Kidney (tissue), 14 donors: ENCODE results near the gene ATP8A2. TPM values are rescaled to one million over a fixed set of nuclear protein-coding genes. Genes with fewer than 3 reads are reported as not detected.

ENCODE experiments used
- DNase-seq, 5 donors: peaks; one replicate each; pipeline ENCODE4 v3.0.0-alpha.2; 2013 to 2020
- FAIRE-seq: peaks from 2 replicates; lab custom pipeline; 2012; peaks lifted over from hg19 to GRCh38; lab: Jason Lieb, UNC
- H3K27ac ChIP-seq, 2 donors: one replicate each; pipeline ENCODE4 v1.7.0; 2013; ENCODE audit warnings: low read depth in 2 of 2, low read length in 2 of 2, inconsistent platforms in 1 of 2
- H3K27me3 ChIP-seq: one replicate; pipeline ENCODE4 v1.7.1; 2013; ENCODE audit warnings: low read length, inconsistent platforms; ENCODE audit not compliant: control insufficient read depth, insufficient read depth
- H3K36me3 ChIP-seq, 3 donors: one replicate each; pipeline versions ENCODE4 v1.7.0 to v1.7.1; 2013; ENCODE audit warnings: low read length in 3 of 3, control low read depth in 1 of 3, inconsistent platforms in 1 of 3; ENCODE audit not compliant: insufficient read depth in 3 of 3, control insufficient read depth in 2 of 3
- H3K4me1 ChIP-seq, 3 donors: one replicate each; pipeline versions ENCODE4 v1.7.0 to v1.7.1; 2013; ENCODE audit warnings: low read length in 3 of 3, inconsistent platforms in 1 of 3, low read depth in 1 of 3; ENCODE audit not compliant: control insufficient read depth in 2 of 3, insufficient read depth in 2 of 3
- H3K4me3 ChIP-seq, 3 donors: one replicate each; pipeline versions ENCODE4 v1.7.0 to v1.8.1; 2013; ENCODE audit warnings: low read length in 3 of 3, control low read depth in 1 of 3, inconsistent platforms in 1 of 3
- H3K9ac ChIP-seq, 3 donors: one replicate each; pipeline versions ENCODE4 v1.7.0 to v1.7.1; 2013; ENCODE audit warnings: low read length in 3 of 3, control low read depth in 1 of 3, inconsistent platforms in 1 of 3
- H3K9me3 ChIP-seq, 3 donors: one replicate each; pipeline versions ENCODE4 v1.7.0 to v1.7.1; 2013; ENCODE audit warnings: low read length in 3 of 3, control low read depth in 1 of 3, inconsistent platforms in 1 of 3; ENCODE audit not compliant: control insufficient read depth in 2 of 3, insufficient read depth in 1 of 3
- intact Hi-C: fragments of 100-400 bp; cut with DNase I; formaldehyde crosslinking; loops from one replicate; pipeline ENCODE4 v1.11.1; 2022
- polyA plus RNA-seq: library from polyadenylated mRNA; stranded (reverse); fragments of 350-450 nt; fragmentation: Illumina TruSeq; extraction: RNeasy Lipid Tissue Mini Kit (QIAGEN cat#74804); gene quantifications from one replicate; pipeline ENCODE4 v1.2.3, GENCODE V29; 2014; ENCODE audit warnings: low read depth, low replicate concordance; ENCODE audit not compliant: insufficient read depth
- total RNA-seq: library from RNA; stranded (reverse); fragmentation: NEBNext Ultra II Directional; extraction: Animal tissue kit (Norgen Biotek cat#: 25700); gene quantifications from one replicate; pipeline ENCODE4 v1.2.1, GENCODE V29; 2021
- TF ChIP-seq, protein P1 (sequence below): IDR thresholded peaks from 3 replicates; pipeline ENCODE4 v1.5.1; 2012; ENCODE audit warnings: mild to moderate bottlenecking, moderate library complexity, borderline replicate concordance; ENCODE audit not compliant: insufficient read depth; ENCODE audit errors: extremely low read depth
- donor health status: control.
- donor health status: control.
- donor health status: control.
- donor health status: control.
- donor health status: control.
- donor health status: DM: yes; HTN: yes; CAD: no.
- donor health status: Normal renal cell carcinoma (clear cell type).

The ATP8A2 gene
- total and polyA plus RNA-seq, 2 donors from 2014 or later: 0.50 to 0.73 TPM

DNA sequence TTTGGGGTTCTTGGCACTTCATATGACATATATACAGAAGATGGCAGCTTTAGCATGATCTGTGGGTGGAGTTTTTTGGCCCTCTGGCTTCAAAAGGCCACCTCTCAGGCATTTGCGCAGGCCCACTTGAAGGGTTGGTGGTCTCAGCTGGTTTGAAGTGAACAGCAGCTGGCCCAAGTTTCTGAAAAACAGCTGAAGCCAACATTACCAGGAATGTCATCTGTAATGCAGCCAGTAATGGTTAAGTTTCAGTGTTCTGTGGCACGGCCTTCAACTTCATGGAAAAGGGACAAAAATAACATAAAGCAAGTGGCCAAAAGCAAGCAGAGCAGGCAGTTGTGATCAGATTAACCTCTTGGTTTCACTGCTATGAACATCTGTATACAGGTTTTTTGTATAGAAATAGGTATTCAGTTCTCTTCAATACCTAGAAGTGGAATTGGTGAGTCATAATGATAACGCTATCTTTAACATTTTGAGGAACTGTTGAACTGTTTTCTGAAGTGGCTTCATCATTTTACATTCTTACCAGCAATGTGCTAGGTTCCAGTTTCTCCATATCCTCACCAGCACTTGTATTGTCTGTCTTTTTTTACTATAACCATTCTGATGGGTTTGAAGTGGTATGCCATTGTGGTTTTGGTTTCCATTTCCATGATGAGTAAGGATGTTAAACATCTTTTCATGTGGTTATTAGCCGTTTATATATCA lies 434.6 kb downstream of the ATP8A2 start:
- DNase-seq (no peak), FAIRE-seq (no peak)
- intact Hi-C loops: no loop called here
- H3K9me3 ChIP-seq: no peaks in the 10 kb centered on the region
- no peaks in the 10 kb centered on the region for H3K36me3 ChIP-seq
- H3K9ac ChIP-seq: no peak overlapping the region
- H3K27me3 ChIP-seq: no peaks in the 10 kb centered on the region
- no peaks in the 10 kb centered on the region for H3K4me1 ChIP-seq
- no peak overlapping the region for H3K4me3 ChIP-seq
- TF ChIP-seq, protein P1, sequence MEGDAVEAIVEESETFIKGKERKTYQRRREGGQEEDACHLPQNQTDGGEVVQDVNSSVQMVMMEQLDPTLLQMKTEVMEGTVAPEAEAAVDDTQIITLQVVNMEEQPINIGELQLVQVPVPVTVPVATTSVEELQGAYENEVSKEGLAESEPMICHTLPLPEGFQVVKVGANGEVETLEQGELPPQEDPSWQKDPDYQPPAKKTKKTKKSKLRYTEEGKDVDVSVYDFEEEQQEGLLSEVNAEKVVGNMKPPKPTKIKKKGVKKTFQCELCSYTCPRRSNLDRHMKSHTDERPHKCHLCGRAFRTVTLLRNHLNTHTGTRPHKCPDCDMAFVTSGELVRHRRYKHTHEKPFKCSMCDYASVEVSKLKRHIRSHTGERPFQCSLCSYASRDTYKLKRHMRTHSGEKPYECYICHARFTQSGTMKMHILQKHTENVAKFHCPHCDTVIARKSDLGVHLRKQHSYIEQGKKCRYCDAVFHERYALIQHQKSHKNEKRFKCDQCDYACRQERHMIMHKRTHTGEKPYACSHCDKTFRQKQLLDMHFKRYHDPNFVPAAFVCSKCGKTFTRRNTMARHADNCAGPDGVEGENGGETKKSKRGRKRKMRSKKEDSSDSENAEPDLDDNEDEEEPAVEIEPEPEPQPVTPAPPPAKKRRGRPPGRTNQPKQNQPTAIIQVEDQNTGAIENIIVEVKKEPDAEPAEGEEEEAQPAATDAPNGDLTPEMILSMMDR: no peak
- no peak overlapping the region for H3K27ac ChIP-seq

DNA sequence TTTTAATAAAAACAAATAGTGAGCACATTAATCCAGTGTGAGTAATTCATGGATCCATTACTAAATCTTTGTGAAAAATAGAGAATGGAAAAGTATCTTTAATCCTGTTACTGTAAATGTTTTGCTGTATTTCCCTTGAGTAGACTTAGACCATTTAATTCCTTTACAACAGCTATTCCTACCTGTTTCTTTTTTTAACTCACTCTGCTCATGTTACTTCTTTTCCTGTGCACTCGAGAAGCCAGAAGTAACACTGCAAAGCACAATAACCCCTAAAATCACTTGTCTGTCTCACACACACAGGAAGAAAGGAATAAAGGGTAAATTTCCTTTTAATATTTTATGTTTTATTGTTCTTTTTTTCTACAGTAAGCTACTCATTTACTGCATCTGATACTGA lies 435.8 kb downstream of the ATP8A2 start:
- Histone ChIP-seq H3K27ac (no peak overlapping the region), H3K4me3 (no peak overlapping the region), H3K36me3 (no peaks in the 10 kb centered on the region), H3K9me3 (peaks cover 0 to 2% (median 0%) of the 10 kb centered on the region in 3 donors), H3K9ac (no peak overlapping the region), H3K4me1 (no peaks in the 10 kb centered on the region), H3K27me3 (no peaks in the 10 kb centered on the region)
- TF ChIP-seq, protein P1: no peak
- no peak for FAIRE-seq
- DNase-seq: peak in 1 of 5 donors; percentile 8
- intact Hi-C loops: no loop called here

DNA sequence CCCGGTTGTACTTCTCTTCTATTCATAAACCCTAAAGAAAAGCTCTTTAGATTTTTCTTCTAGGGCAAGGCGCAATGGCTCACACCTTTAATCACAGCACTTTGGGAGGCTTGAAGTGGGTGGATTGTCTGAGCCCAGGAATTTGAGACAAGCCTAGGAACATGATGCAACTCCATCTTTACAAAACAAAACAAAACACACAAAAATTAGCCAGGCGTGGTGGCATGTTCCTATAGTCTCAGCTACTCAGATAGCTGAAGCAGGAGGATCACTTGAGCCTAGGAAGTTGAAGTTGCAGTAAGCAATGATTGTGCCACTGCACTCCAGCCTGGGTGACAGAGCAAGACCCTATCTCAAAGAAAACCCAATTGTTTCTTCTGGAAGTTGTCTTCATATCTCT lies 439.7 kb downstream of the ATP8A2 start:
- Histone ChIP-seq H3K27ac (no peak overlapping the region), H3K27me3 (no peaks in the 10 kb centered on the region), H3K4me1 (no peaks in the 10 kb centered on the region), H3K9me3 (peaks cover 0 to 2% (median 0%) of the 10 kb centered on the region in 3 donors), H3K4me3 (no peak overlapping the region), H3K36me3 (no peaks in the 10 kb centered on the region), H3K9ac (no peak overlapping the region)
- TF ChIP-seq, protein P1: no peak
- intact Hi-C loops: no loop called here
- no peak for FAIRE-seq
- DNase-seq: no peak
